VCaP (cell line): Measurements from ENCODE around the gene NUDT5.

Source experiments
- H3K27ac ChIP-seq: fragments of 450-650 bp; 2 replicates; pipeline ENCODE4 v1.5.1; 2017
- CTCF ChIP-seq: fragments of 450-650 bp; conservative IDR thresholded peaks from 2 replicates; pipeline ENCODE4 v1.5.1; 2017; ENCODE audit warnings: mild to moderate bottlenecking, moderate library complexity

Gene NUDT5

GRCh38 chr10:12158111-12158510 lies 37.6 kb downstream of the NUDT5 start:
- TF ChIP-seq CTCF: no peak
- no peak overlapping the region for H3K27ac ChIP-seq

GRCh38 chr10:12156367-12157123 lies 39.1 kb downstream of the NUDT5 start:
- no peak overlapping the region for H3K27ac ChIP-seq
- no peak for TF ChIP-seq CTCF

- TF ChIP-seq CTCF: no peak
- no peak overlapping the region for H3K27ac ChIP-seq
Measured at GRCh38 chr10:12154516-12154915, 41.2 kb downstream of the NUDT5 start.

- no peak for TF ChIP-seq CTCF
- no peak overlapping the region for H3K27ac ChIP-seq
Measured at GRCh38 chr10:12150163-12150562, 45.5 kb downstream of the NUDT5 start.

GRCh38 chr10:12144538-12144937 lies 51.2 kb downstream of the NUDT5 start:
- TF ChIP-seq CTCF: no peak
- H3K27ac ChIP-seq: no peak overlapping the region

- no peak overlapping the region for H3K27ac ChIP-seq
- no peak for TF ChIP-seq CTCF
Measured at GRCh38 chr10:12140038-12140437, 55.7 kb downstream of the NUDT5 start.

GRCh38 chr10:12135631-12136030 lies 60.1 kb downstream of the NUDT5 start:
- TF ChIP-seq CTCF: no peak
- no peak overlapping the region for H3K27ac ChIP-seq
